SK-N-SH (cell line): ENCODE measurements around the gene TFPT. TPM values are rescaled to one million over a fixed set of nuclear protein-coding genes. Genes with fewer than 3 reads are reported as not detected.

Experiments used
- CTCF ChIA-PET: fragments of 300-600, 350-600 bp; formaldehyde crosslinking; extraction: SDS; loops from one replicate; lab custom pipeline; 2021; lab: Yijun Ruan, JAX
- POLR2A ChIA-PET: fragments of 350-600 bp; sonication (Branson Sonifier 250); formaldehyde crosslinking; extraction: SDS; loops from one replicate; lab custom pipeline; 2020; ENCODE audit warnings: antibody characterized with exemption, inconsistent platforms; lab: Yijun Ruan, JAX
- DNase-seq: peaks from one replicate; pipeline ENCODE4 v3.0.0; 2012
- H2AFZ ChIP-seq: fragments of 200-600 bp; sonication (generic); 2 replicates; pipeline ENCODE4 v1.8.1; 2016; ENCODE audit warnings: antibody characterized with exemption, mild to moderate bottlenecking, low read depth
- H3F3A ChIP-seq: fragments of 200-600 bp; sonication (generic); replicated peaks from 2 replicates; pipeline ENCODE3; 2016; ENCODE audit warnings: antibody characterized with exemption, mild to moderate bottlenecking; ENCODE audit not compliant: insufficient read depth
- H3K27ac ChIP-seq, 2 experiments: fragments of 200-500 bp in 1 of 2; fragments of 200-600 bp in 1 of 2; sonication (Bioruptor generic) in 1 of 2; sonication (generic), shearing (Covaris generic) in 1 of 2; 2 replicates each; pipeline versions ENCODE4 v1.5.1 to v1.6.1; 2014 to 2016; ENCODE audit warnings: low read depth in 2 of 2, inconsistent platforms in 1 of 2, low read length in 1 of 2, mild to moderate bottlenecking in 1 of 2, mixed read lengths in 1 of 2
- H3K27me3 ChIP-seq: fragments of 200-600 bp; sonication (generic), shearing (Covaris generic); 2 replicates; pipeline ENCODE4 v1.6.1; 2016; ENCODE audit warnings: mixed run types; ENCODE audit not compliant: insufficient read depth
- H3K36me3 ChIP-seq, 2 experiments: fragments of 200-500 bp in 1 of 2; fragments of 200-600 bp in 1 of 2; sonication (Bioruptor generic) in 1 of 2; sonication (generic) in 1 of 2; replicated peaks in 1 of 2; 2 replicates each; pipeline versions ENCODE3 to v1.5.1; 2014 to 2016; ENCODE audit warnings: low read length in 1 of 2, mild to moderate bottlenecking in 1 of 2; ENCODE audit not compliant: insufficient read depth in 2 of 2, control insufficient read depth in 1 of 2
- H3K4me1 ChIP-seq, 2 experiments: fragments of 200-500 bp in 1 of 2; fragments of 200-600 bp in 1 of 2; sonication (Bioruptor generic) in 1 of 2; sonication (generic), shearing (Covaris generic) in 1 of 2; 2 replicates each; pipeline versions ENCODE4 v1.5.1 to v1.6.1; 2014 to 2016; ENCODE audit warnings: low read depth in 1 of 2, low read length in 1 of 2, mixed run types in 1 of 2; ENCODE audit not compliant: insufficient read depth in 2 of 2, control insufficient read depth in 1 of 2
- H3K4me2 ChIP-seq: fragments of 200-600 bp; sonication (generic), shearing (Covaris generic); 2 replicates; pipeline ENCODE4 v1.6.1; 2017; ENCODE audit warnings: mixed run types
- H3K4me3 ChIP-seq, 2 experiments: fragments of 200-500 bp in 1 of 2; fragments of 200-600 bp in 1 of 2; sonication (Bioruptor generic) in 1 of 2; sonication (generic), shearing (Covaris generic) in 1 of 2; 2 replicates each; pipeline versions ENCODE4 v1.5.1 to v1.8.1; 2014 to 2016; ENCODE audit warnings: low read depth in 2 of 2, inconsistent platforms in 1 of 2, low read length in 1 of 2, mild to moderate bottlenecking in 1 of 2, mixed read lengths in 1 of 2, moderate library complexity in 1 of 2
- H3K79me2 ChIP-seq: fragments of 200-600 bp; sonication (generic); 2 replicates; pipeline ENCODE4 v1.8.1; 2017; ENCODE audit warnings: mild to moderate bottlenecking; ENCODE audit not compliant: insufficient read depth
- H3K9ac ChIP-seq: fragments of 200-600 bp; sonication (generic); 2 replicates; pipeline ENCODE4 v1.6.1; 2017; ENCODE audit warnings: mixed run types
- H3K9me2 ChIP-seq: fragments of 200-600 bp; sonication (generic); 2 replicates; pipeline ENCODE4 v1.6.1; 2017; ENCODE audit warnings: mixed run types
- H3K9me3 ChIP-seq: fragments of 200-600 bp; sonication (generic); 2 replicates; pipeline ENCODE4 v1.6.1; 2017; ENCODE audit warnings: mixed run types, mild to moderate bottlenecking, moderate library complexity
- H4K20me1 ChIP-seq: fragments of 200-600 bp; sonication (generic); 2 replicates; pipeline ENCODE4 v1.6.1; 2017; ENCODE audit warnings: mild to moderate bottlenecking, mixed run types; ENCODE audit not compliant: insufficient read depth
- ELF1 ChIP-seq: IDR thresholded peaks from 2 replicates; pipeline ENCODE4 v1.4.0; 2012
- FOXM1 ChIP-seq: IDR thresholded peaks from 2 replicates; pipeline ENCODE4 v1.4.0; 2012; ENCODE audit warnings: low read depth, mild to moderate bottlenecking
- GABPA ChIP-seq: IDR thresholded peaks from 2 replicates; pipeline ENCODE4 v1.4.0; 2012; ENCODE audit warnings: low read depth, mild to moderate bottlenecking
- NRF1 ChIP-seq: IDR thresholded peaks from 2 replicates; pipeline ENCODE4 v1.6.1; 2012; ENCODE audit warnings: low read depth, mild to moderate bottlenecking, low read length
- POLR2AphosphoS5 ChIP-seq: IDR thresholded peaks from 2 replicates; pipeline ENCODE4 v1.6.1; 2012; ENCODE audit warnings: low read depth, low read length
- RFX5 ChIP-seq: IDR thresholded peaks from 2 replicates; pipeline ENCODE4 v1.6.1; 2012; ENCODE audit warnings: mild to moderate bottlenecking, improper control_type of control experiment, low read length
- RXRA ChIP-seq: IDR thresholded peaks from 2 replicates; pipeline ENCODE4 v1.4.0; 2012; ENCODE audit warnings: low read depth, mild to moderate bottlenecking, borderline replicate concordance
- SIN3A ChIP-seq: IDR thresholded peaks from 2 replicates; pipeline ENCODE4 v1.6.1; 2012; ENCODE audit warnings: low read depth, mild to moderate bottlenecking, low read length, moderate library complexity, borderline replicate concordance
- SMC3 ChIP-seq: IDR thresholded peaks from 2 replicates; pipeline ENCODE4 v1.6.1; 2012; ENCODE audit warnings: low read depth, low read length, improper control_type of control experiment
- TAF1 ChIP-seq: IDR thresholded peaks from 2 replicates; pipeline ENCODE4 v1.6.1; 2012; ENCODE audit warnings: low read depth, mild to moderate bottlenecking, low read length, moderate library complexity, borderline replicate concordance
- WGBS: methylation state at CpG from one replicate; pipeline ENCODE4 v1.1.6; 2017; ENCODE audit warnings: low lambda C conversion rate; 5-methylcytosine and 5-hydroxymethylcytosine counted together
- polyA plus RNA-seq, 3 experiments: library from polyadenylated mRNA; depleted of rRNA; stranded (reverse); fragments of >200 nt; gene quantifications; 2 replicates each; pipeline ENCODE4 v1.2.3, GENCODE V29; 2012
- TF ChIP-seq, protein P1 (sequence below): fragments of 150-350 bp; IDR thresholded peaks from 2 replicates; pipeline ENCODE4 v1.6.1; 2016; ENCODE audit warnings: mild to moderate bottlenecking, low read depth, low read length
- TF ChIP-seq, protein P2 (sequence below): IDR thresholded peaks from 2 replicates; pipeline ENCODE4 v1.4.0; 2012; ENCODE audit warnings: low read depth
- TF ChIP-seq, protein P3 (sequence below): IDR thresholded peaks from 2 replicates; pipeline ENCODE4 v1.4.0; 2012; ENCODE audit warnings: low read depth, borderline replicate concordance
- TF ChIP-seq, protein P4 (sequence below): IDR thresholded peaks from 2 replicates; pipeline ENCODE4; 2012

Gene TFPT
- polyA plus RNA-seq, 1 of the 3 experiments (the other 2 are of a cell fraction), result 49.7 TPM

DNA sequence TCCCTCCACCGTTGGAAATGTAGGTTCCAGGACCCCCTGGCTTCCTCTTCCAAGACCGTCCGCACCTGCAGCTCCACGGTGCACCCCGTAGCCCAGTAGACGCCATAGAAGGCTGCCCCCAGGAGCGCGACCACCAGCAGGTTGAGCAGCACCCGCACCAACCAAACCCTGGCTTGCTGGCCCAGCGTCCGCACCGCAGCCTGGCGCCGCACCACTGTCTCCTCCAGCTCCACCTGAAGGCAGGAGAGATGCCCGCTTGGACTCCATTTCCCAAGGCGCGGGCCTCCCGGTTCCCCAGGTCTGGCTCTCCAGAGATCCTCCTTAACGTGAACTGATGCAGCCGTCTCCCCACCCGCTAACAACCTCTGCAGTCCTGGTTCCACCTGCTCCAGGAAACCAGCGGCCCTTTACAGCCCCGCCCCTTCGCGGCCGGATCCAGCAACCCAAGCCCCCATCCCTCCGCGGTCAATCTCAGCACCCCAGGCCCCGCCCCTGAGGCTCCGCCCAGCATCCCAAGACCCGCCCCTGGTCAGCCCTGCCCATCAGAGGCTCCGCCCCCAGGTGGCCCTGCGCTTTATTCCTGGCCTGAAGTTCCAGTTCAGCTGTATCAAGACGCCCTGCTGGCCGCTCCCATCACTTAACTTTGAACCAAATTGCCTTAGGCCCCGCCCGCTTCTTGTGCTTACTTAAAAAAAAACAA is 49.1 kb upstream of the TFPT start:
- H3K9ac ChIP-seq, result no peak overlapping the region
- DNase-seq, result no peak
- no peak overlapping the region for H2AFZ ChIP-seq
- H3K27me3 ChIP-seq, result no peaks in the 10 kb centered on the region
- no peak overlapping the region for H3K27ac ChIP-seq
- ChIA-PET CTCF (interaction anchor here (1.1 to 1.6 kb wide), 2 partner anchors 66 to 68 kb away, joined by 4 to 5 read pairs; no protein-coding TSS in a partner anchor), POLR2A (no interaction called here)
- no peaks in the 10 kb centered on the region for H3K9me3 ChIP-seq
- TF ChIP-seq TAF1, result no peak
- TF ChIP-seq FOXM1, result no peak
- H3K79me2 ChIP-seq, result peaks cover 9% of the 10 kb centered on the region; the same call in 1 of the 2 replicates
- 93% methylated on average over 37 of the region's 37 CpGs for WGBS
- H3K4me2 ChIP-seq, result no peak overlapping the region
- no peaks in the 10 kb centered on the region for H4K20me1 ChIP-seq
- no peak overlapping the region for H3K4me3 ChIP-seq
- no peaks in the 10 kb centered on the region for H3K9me2 ChIP-seq
- no peaks in the 10 kb centered on the region for H3F3A ChIP-seq
- H3K4me1 ChIP-seq, result peaks cover 0 to 11% of the 10 kb centered on the region in 2 experiments; a peak in 1 of 4 replicates
- no peaks in the 10 kb centered on the region for H3K36me3 ChIP-seq

DNA sequence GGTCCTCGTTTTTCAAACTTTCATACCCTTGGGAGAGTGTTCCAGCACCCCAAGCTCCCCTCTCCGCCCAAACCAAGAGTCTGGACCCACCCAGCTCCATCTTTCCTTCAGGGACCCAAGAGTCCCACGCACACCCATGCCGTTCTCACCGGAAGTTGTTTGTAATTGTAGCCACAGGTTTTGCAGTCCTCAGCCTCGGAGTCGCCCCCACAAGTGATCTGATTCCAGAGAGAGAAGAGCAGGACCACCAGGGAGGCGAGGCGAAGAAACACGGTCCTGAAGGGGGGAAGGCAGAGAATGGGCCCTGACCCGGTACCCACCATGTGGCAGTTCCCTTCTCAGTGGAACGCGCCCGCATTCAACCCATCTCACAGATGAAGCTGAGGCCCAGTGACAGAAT is 47.4 kb upstream of the TFPT start:
- POLR2A ChIA-PET, result no interaction called here
- TF ChIP-seq, protein P1, sequence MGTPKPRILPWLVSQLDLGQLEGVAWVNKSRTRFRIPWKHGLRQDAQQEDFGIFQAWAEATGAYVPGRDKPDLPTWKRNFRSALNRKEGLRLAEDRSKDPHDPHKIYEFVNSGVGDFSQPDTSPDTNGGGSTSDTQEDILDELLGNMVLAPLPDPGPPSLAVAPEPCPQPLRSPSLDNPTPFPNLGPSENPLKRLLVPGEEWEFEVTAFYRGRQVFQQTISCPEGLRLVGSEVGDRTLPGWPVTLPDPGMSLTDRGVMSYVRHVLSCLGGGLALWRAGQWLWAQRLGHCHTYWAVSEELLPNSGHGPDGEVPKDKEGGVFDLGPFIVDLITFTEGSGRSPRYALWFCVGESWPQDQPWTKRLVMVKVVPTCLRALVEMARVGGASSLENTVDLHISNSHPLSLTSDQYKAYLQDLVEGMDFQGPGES, result no peak
- CTCF ChIA-PET, result interaction anchor here (1.4 kb wide), 1 partner anchor 15 kb away, joined by 3 read pairs; no protein-coding TSS in a partner anchor
- DNase-seq, result no peak
- H3K27me3 ChIP-seq, result no peaks in the 10 kb centered on the region
- no peak overlapping the region for H3K4me2 ChIP-seq
- no peaks in the 10 kb centered on the region for H3K9me3 ChIP-seq
- no peak overlapping the region for H3K9ac ChIP-seq
- WGBS, result 86% methylated on average over 14 of the region's 14 CpGs
- peaks cover 0 to 2% of the 10 kb centered on the region in 2 experiments for H3K36me3 ChIP-seq
- H3K27ac ChIP-seq, result no peak overlapping the region
- H3K4me3 ChIP-seq, result no peak overlapping the region
- peaks cover 19% of the 10 kb centered on the region; the same call in 1 of the 2 replicates for H3K79me2 ChIP-seq
- H3F3A ChIP-seq, result no peaks in the 10 kb centered on the region
- H4K20me1 ChIP-seq, result no peaks in the 10 kb centered on the region
- H3K4me1 ChIP-seq, result peaks cover 7 to 19% of the 10 kb centered on the region in 2 experiments; a peak in 2 of 4 replicates
- no peak overlapping the region for H2AFZ ChIP-seq
- H3K9me2 ChIP-seq, result no peaks in the 10 kb centered on the region

DNA sequence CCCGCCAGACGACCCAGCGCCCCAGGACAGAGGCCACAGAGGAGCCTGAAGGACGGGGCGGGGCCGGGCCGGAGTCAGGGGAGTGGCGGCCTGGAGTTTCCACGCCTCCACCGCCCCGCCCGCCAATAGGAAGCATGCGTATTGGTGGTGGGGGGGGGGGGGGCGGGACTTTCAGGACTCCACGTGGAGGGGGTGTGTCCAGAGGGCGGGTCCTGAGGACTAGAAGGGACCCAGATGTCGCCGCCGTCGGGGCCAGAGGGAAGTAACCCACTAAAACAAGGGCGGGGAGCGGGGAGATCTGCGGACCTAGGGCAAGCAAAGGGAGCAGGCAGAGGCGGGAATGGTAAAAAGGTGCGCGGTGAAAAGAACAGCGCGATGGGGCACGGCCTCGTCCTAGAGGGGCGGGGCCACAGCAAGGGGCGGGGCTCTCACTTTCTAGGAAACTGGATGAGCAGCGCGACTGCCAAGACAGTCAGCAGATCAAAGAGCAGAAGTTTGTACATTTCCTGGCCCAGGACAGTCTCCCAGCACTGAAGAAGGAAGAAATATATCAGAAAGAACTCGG is 46.9 kb upstream of the TFPT start:
- Histone ChIP-seq H3K4me2 (0 out of 2 replicates have a peak overlapping the region, but pooled peaks have one; percentile 19), H3K79me2 (peaks cover 19% of the 10 kb centered on the region; the same call in 1 of the 2 replicates), H3K4me3 (peak overlapping the region; percentile 33 to 43; a peak in 3 of 4 replicates), H3K9me2 (no peaks in the 10 kb centered on the region), H3K27me3 (no peaks in the 10 kb centered on the region), H3K9me3 (no peaks in the 10 kb centered on the region), H3F3A (no peaks in the 10 kb centered on the region), H4K20me1 (no peaks in the 10 kb centered on the region), H3K4me1 (peaks cover 7 to 19% of the 10 kb centered on the region in 2 experiments; a peak in 2 of 4 replicates), H3K9ac (no peak overlapping the region), H2AFZ (no peak overlapping the region), H3K27ac (no peak overlapping the region), H3K36me3 (peaks cover 0 to 8% of the 10 kb centered on the region in 2 experiments)
- 35% methylated on average over 19 of the region's 35 CpGs for WGBS
- DNase-seq, result peak; percentile 79
- ChIA-PET CTCF (no interaction called here), POLR2A (no interaction called here)
- TF ChIP-seq RFX5 (no peak), FOXM1 (no peak), NRF1 (no peak), GABPA (no peak), SIN3A (no peak), ELF1 (no peak), SMC3 (no peak), RXRA (no peak), TAF1 (no peak), POLR2AphosphoS5 (no peak)
- TF ChIP-seq, protein P2, sequence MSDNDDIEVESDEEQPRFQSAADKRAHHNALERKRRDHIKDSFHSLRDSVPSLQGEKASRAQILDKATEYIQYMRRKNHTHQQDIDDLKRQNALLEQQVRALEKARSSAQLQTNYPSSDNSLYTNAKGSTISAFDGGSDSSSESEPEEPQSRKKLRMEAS, result no peak
- TF ChIP-seq, protein P3, sequence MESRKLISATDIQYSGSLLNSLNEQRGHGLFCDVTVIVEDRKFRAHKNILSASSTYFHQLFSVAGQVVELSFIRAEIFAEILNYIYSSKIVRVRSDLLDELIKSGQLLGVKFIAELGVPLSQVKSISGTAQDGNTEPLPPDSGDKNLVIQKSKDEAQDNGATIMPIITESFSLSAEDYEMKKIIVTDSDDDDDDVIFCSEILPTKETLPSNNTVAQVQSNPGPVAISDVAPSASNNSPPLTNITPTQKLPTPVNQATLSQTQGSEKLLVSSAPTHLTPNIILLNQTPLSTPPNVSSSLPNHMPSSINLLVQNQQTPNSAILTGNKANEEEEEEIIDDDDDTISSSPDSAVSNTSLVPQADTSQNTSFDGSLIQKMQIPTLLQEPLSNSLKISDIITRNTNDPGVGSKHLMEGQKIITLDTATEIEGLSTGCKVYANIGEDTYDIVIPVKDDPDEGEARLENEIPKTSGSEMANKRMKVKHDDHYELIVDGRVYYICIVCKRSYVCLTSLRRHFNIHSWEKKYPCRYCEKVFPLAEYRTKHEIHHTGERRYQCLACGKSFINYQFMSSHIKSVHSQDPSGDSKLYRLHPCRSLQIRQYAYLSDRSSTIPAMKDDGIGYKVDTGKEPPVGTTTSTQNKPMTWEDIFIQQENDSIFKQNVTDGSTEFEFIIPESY, result no peak
- TF ChIP-seq, protein P4, sequence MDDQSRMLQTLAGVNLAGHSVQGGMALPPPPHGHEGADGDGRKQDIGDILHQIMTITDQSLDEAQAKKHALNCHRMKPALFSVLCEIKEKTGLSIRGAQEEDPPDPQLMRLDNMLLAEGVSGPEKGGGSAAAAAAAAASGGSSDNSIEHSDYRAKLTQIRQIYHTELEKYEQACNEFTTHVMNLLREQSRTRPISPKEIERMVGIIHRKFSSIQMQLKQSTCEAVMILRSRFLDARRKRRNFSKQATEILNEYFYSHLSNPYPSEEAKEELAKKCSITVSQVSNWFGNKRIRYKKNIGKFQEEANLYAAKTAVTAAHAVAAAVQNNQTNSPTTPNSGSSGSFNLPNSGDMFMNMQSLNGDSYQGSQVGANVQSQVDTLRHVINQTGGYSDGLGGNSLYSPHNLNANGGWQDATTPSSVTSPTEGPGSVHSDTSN, result no peak
